ENCODE measurements around the gene UBE2N.
"Not testable (repeated sequence)": the region's sequence is repeated elsewhere in the genome, so short reads cannot be mapped to it uniquely, and the experiment has no call there.

The UBE2N gene

GRCh38 chr12:93443576-93443975 is 1.8 kb upstream of the UBE2N start:
- no peak for DNase-seq (ENCODE audit: low spot score)

- DNase-seq (ENCODE audit: low spot score), result no peak
Measured at GRCh38 chr12:93442411-93443340, 929 bp upstream of the UBE2N start.

GRCh38 chr12:93441081-93441616 is 598 bp downstream of the UBE2N start:
- DNase-seq (ENCODE audit: low spot score), result peak; percentile 42

GRCh38 chr12:93440043-93440835 is 1.5 kb downstream of the UBE2N start:
- no peak for DNase-seq (ENCODE audit: low spot score)

- no peak for DNase-seq (ENCODE audit: low spot score)
Measured at GRCh38 chr12:93438266-93439050, 3.3 kb downstream of the UBE2N start.

- DNase-seq (ENCODE audit: low spot score), result no peak
Measured at GRCh38 chr12:93434256-93434865, 7.4 kb downstream of the UBE2N start.

- DNase-seq (ENCODE audit: low spot score), result not testable (repeated sequence)
Measured at GRCh38 chr12:93432031-93432430, 9.7 kb downstream of the UBE2N start.

- no peak for DNase-seq (ENCODE audit: low spot score)
Measured at GRCh38 chr12:93430280-93430679, 11.5 kb downstream of the UBE2N start.

- DNase-seq (ENCODE audit: low spot score), result no peak
Measured at GRCh38 chr12:93429852-93430251, 11.9 kb downstream of the UBE2N start.

- DNase-seq (ENCODE audit: low spot score), result no peak
Measured at GRCh38 chr12:93429448-93429847, 12.3 kb downstream of the UBE2N start.

- no peak for DNase-seq (ENCODE audit: low spot score)
Measured at GRCh38 chr12:93427779-93428564, 13.8 kb downstream of the UBE2N start.

GRCh38 chr12:93426412-93426805 is 15.3 kb downstream of the UBE2N start:
- DNase-seq (ENCODE audit: low spot score), result no peak

GRCh38 chr12:93425736-93426411 is 15.9 kb downstream of the UBE2N start:
- no peak for DNase-seq (ENCODE audit: low spot score)

- DNase-seq (ENCODE audit: low spot score), result no peak
Measured at GRCh38 chr12:93422050-93422449, 19.7 kb downstream of the UBE2N start.

- peak; percentile 21 for DNase-seq (ENCODE audit: low spot score)
Measured at GRCh38 chr12:93419388-93420034, 22.2 kb downstream of the UBE2N start.

- no peak for DNase-seq (ENCODE audit: low spot score)
Measured at GRCh38 chr12:93417967-93418480, 23.7 kb downstream of the UBE2N start.

GRCh38 chr12:93415723-93416464 is 25.9 kb downstream of the UBE2N start:
- DNase-seq (ENCODE audit: low spot score), result no peak

- DNase-seq (ENCODE audit: low spot score), result no peak
Measured at GRCh38 chr12:93413064-93413463, 28.7 kb downstream of the UBE2N start.

GRCh38 chr12:93412396-93412795 is 29.4 kb downstream of the UBE2N start:
- not testable (repeated sequence) for DNase-seq (ENCODE audit: low spot score)

All from iPS-NIHi11 (cell line).